Stimulated activated naive CD4-positive, alpha-beta T cell (primary cell): Measurements from ENCODE around the gene EEF1AKMT4.
"Not testable (repeated sequence)": the region's sequence is repeated elsewhere in the genome, so short reads cannot be mapped to it uniquely, and the experiment has no call there.

Experiments
- DNase-seq, 6 experiments: peaks; one replicate each; lab custom pipeline; 2025; lab: John Stamatoyannopoulos, UW

The EEF1AKMT4 gene

DNA sequence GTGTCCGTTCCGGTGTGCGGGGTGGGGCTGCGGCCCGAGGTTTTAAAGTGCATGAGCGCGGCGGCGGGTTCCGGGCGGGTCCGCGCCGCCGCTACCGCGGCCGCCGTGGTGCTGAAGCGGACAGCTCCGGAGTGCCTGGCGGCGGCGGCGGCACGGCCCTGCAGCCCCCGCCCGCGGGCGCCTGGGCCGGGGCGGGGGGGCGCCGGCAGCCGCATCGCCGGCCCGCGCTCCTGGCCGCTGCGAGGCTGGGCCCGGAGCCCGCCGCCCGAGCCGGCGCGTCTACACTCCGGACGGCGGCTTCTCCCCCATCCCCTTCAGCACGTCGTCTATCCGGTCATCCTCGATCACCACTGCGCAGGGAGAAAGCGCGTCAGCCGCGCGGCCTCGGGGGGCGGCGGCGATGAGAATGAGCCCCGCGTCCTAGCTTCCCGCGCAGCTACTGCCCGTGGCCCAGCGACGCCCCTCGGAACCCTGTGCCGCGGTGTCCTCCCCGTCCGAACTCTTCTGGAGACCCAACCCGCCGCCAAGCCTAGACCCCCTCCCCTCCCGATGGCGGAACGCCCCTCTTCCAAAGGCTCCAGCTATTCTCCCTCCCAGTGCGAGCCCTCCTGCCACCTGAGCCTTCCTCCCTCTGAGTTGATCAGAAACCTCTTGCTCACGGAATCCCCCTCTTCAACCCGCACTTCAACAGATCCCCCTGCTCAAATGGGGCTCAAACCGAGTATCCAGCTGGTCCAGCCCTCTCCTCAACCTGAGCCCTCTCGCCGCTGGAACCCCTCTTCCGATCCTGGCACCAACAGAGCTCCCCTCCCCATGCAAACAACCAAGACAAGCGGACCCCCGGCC is 10.6 kb downstream of the EEF1AKMT4 start:
- DNase-seq = peak in 3 of 6 experiments; percentile 13 to 34 (median 21)

DNA sequence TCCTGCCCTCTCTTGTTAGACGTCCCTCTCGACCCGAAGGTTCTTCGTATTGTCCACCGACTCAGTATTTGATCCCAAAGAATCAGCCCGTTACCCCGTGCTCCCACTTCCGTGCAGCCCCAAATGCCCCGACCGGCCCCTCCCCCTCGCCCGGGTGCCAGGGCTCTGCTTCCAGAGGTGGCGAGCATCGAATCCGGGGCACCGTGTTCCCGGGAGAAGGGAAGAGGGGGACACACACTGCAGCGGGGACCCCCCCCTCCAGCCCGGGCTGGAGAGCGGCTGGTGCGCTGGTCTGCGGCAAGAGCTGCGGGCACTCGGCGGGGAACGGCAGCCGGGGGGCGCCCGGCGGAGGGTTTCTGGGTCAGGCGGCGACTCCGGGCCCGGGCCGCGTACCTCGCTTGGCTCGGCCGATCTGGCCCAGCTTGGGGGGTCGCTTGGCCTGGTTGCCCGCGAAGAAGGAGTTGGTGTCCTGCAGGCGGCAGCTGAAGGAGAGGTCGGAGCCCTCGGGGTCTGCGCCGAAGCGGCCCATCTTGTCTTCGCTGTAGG is 11.3 kb downstream of the EEF1AKMT4 start:
- DNase-seq = no peak

DNA sequence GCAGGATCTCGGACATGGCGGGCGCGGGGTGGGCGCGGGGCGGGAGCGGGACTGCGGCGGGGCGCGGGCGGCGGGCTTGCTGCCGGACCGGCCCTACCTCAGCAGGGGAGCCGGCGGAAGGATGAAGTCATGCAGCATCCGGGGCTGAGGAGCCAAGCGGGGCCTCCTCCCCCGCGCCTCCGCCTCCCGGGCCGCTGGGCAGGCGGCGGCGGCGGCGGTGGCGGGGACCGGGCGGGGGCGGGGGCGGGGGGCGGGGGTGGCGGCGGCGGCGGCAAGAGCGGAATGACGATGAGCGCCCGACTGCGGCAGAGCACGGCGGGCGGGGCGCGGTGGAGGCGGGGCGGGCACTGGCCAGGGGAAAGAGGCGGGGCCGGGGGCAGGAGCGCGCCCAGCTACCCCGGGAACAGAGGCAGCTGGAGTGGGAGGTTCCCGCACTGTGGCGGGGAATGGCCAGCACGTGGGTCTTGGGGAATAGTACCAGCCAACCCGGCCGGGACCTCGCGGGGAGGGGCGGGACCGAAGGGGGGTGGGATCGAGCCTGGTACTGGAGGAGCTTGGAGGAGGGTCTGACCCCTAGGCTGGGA is 11.9 kb downstream of the EEF1AKMT4 start, which contains the start of gene CAMK2N2:
Gene CAMK2N2 (minus strand): TSS at position 284 of the 584 bp plus-strand sequence. CDS start 268 bp downstream, at position 16.
- peak in 3 of 6 experiments; percentile 15 to 45 (median 20) for DNase-seq

DNA sequence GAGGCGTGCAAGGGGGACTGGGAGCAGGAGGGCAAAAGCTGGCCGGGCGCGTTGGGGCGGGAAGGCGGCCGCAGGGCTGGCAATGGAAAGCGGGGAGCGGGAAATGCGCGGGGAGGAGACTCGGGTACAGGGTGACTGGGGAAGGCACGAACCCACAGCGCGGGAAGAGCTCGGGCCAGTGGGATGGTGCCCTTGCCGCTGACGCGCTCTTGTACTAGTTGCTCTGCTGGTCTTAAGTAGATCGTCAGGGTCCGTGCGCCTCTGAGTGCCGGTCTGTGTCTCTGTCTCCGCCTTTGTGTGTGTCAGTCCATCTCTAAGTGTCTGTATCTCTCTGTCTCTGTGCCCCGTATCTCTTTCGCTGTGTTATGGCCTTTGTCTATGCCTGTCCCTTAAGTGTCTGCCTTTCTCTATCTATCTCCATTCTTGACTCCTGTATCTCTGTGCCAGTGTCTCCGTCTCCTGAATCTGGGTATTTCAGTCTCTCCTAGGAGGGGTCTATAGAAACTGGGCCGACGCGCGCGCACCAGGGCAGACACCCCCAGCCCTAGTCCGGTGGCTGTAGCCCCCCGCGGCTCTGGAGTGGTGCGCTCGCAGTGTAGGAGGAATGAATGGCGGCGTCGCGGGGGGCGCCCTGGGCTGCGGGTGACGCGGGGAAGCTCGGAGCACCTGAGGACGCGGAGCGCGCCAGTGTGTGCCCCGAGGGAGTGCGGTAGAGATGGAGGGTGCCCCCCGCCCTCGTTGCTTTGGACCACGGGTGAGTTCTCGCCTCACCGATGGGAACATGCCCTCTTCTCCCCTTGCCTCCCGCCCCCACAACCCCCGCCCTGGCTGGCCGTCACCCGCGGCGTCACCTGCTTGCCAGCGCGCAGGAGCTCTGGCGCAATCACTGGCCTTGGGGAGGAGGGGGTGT is 12.6 kb downstream of the EEF1AKMT4 start:
- peak in 1 of 6 experiments; percentile 24 for DNase-seq

DNA sequence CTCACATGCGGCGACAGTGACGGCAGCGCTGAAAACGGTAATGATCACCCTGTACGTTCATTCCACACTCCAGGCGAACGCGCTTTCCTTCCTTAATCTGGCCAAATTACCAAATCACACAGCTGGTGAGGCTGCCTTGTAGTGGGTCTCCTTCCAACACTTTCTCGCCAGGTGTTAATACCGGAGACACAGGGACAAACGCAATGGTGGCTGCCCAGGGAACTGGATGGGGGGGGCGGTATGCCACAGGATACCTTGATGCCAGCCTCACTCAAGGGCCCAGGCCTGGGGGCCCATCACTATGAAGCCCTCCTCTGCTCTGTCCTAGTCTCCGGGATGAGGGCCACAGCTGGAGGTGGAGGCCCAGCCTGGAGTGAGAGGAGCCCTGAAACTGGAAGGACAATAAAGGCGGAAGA is 13.3 kb downstream of the EEF1AKMT4 start:
- DNase-seq = no peak

DNA sequence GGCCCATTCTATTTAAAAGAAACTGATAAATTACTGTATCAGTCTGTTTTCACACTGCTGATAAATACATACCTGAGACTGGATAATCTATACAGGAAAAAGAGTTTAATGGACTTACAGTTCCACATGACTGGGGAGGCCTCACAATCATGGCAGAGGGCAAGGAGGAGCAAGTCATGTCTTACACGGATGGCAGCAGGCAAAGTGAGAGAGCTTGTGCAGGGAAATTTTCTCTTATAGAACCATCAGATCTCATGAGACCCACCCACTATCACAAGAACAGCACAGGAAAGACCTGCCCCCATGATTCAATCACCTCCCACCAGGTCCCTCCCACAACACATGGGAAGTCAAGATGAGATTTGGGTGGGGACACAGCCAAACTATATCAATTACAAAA is 17.8 kb downstream of the EEF1AKMT4 start:
- not testable (repeated sequence) for DNase-seq

DNA sequence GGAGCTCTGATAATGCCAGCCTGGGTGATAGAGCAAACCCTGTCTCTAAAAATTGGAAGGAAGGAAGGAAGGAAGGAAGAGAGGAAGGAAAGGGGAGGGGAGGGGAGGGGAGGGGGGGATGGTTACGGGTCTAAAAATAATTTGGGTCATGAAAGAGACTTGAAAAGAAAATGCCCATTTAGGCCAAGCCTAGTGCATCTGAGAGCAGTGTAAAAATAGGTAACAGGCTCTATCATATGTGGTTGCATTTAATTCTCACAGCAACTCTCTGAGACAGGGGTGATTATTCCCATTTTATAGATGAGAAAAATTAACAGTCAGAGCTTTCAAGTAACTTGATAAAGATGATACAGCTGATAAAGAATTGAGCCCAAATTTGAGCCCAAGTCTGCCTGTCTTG is 22.8 kb downstream of the EEF1AKMT4 start:
- DNase-seq = no peak

DNA sequence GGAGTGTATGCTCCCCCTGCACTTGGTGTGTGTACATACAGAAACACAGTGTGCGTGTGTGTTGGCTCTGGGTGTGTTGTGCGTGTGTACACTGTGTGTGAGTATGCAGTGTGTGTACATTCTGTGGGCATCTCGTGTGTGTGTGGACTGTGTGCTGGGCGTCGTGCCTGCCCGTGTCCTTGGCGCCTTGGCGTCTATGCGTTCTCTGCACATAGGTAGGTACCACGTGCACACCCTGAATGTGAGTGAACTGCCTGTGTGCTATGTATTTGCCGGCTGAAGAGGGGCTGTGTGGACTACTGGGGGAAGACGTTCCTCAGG is 25.9 kb downstream of the EEF1AKMT4 start:
- no peak for DNase-seq

DNA sequence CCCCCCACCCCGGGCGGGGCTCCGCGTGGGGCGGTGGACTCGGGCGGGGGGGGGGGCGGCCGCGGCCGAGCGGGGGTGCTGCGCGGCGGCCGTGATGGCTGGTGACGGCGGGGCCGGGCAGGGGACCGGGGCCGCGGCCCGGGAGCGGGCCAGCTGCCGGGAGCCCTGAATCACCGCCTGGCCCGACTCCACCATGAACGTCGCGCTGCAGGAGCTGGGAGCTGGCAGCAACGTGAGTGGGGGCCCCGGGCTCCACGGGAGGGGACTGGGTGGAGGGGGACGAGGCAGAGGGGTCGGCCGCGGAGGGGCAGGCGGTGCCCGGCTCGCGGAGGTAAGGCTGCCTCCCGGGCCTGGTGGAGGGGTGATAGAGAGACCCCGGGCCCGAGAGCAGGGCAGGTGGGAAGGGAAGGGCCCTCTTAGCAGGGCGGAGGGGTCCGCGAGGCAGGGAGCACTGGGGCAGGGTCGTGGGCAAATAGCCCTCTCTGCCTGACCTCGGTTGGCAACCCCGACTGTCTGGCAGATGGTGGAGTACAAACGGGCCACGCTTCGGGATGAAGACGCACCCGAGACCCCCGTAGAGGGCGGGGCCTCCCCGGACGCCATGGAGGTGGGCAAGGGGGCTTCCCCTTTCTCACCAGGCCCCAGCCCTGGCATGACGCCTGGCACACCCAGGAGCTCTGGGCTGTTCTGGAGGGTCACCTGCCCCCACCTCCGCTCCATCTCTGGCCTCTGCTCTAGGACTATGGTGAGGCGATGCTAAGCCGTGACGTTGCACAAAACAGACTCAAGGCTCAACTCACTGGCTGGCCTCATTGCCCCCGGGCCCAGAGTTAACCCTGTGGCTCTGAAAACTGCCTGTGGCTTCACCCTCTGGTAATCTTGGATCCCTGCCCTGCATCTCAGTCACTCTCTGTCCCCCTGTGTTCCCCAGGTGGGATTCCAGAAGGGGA is 26.8 kb downstream of the EEF1AKMT4 start, which contains the start of gene ECE2:
Gene ECE2 (plus strand): TSS at position 62 of the 950 bp plus-strand sequence. CDS start 132 bp downstream, at position 194.
- DNase-seq = no peak

DNA sequence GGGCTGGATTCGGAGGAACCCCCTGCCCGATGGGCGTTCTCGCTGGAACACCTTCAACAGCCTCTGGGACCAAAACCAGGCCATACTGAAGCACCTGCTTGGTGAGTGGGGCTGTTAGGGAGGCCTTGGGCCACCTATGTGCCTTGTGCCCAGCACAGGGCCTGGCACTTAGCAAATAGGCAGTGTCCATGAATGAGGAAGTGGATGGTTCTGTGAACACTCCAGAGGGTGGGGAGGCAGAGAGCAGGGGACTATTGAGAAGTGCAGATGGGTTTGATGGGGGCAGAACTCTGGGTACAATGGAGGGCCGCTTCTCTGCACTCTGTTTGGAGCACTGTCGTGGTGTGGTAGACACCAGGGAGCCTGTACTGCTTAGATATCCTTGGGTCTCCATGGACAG is 27.9 kb downstream of the EEF1AKMT4 start:
- DNase-seq = no peak

DNA sequence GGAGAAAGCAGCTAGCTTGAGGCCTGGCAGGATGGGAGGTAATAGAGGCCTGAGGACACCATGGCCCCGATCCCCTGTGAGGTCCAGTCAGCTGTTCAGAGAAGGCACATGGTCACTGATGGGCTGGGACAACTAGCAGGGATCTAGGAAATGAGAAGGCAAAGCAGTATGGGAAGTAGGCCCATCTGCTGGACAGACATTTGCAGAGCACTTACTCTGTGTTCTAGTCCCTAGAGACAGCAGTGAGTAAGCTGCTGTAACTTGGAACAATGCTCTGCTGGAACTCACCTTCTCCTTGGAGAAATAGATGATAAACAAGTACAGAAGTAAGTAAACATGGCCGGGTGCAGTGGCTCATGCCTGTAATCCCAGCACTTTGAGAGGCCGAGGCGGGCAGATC is 33.5 kb downstream of the EEF1AKMT4 start:
- DNase-seq = no peak

DNA sequence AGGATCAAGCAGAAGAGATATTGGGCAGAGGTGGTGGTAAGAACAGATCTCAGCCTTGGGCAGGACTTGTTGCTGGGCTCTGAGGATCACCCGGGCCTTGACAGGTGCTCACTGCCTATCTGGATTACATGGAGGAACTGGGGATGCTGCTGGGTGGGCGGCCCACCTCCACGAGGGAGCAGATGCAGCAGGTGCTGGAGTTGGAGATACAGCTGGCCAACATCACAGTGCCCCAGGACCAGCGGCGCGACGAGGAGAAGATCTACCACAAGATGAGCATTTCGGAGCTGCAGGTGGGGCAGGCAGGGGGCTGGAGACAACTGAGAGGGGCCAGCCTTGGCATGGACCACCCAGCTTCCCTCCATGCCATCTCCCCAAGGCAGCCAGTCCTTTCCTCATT is 34.2 kb downstream of the EEF1AKMT4 start:
- DNase-seq = no peak

DNA sequence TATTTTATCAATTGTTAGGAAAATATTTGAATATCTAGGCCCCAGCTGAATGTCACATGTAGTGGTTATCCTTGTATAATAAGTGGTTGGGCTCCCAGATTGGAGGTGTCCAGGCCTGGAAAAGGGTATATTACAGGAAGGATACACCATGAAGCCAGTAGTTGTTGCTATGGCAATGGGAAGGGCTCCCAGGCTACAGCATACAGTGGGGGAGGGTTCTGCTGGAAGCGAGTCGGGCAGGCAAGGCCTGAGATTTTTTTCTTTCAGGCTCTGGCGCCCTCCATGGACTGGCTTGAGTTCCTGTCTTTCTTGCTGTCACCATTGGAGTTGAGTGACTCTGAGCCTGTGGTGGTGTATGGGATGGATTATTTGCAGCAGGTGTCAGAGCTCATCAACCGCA is 35.2 kb downstream of the EEF1AKMT4 start:
- DNase-seq = no peak

DNA sequence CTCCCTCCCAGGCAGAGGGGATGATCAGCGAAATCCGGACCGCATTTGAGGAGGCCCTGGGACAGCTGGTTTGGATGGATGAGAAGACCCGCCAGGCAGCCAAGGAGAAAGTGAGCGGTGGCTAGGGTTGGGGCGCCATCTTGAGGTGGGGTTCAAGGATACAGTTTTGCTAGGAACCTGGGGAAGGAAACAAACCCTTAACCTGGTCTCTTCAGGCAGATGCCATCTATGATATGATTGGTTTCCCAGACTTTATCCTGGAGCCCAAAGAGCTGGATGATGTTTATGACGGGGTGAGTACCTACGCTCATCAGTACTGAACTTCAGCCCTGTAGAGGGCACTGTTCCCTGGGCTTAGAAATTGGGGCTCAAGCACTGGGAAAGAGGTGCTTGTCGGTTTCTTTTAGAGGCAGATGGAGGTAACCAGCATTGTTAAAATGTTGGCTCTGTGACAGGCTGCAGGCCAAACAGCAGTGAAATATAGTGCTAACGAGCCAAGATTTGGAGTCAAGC is 40.0 kb downstream of the EEF1AKMT4 start:
- peak in 5 of 6 experiments; percentile 7 to 38 (median 20) for DNase-seq

DNA sequence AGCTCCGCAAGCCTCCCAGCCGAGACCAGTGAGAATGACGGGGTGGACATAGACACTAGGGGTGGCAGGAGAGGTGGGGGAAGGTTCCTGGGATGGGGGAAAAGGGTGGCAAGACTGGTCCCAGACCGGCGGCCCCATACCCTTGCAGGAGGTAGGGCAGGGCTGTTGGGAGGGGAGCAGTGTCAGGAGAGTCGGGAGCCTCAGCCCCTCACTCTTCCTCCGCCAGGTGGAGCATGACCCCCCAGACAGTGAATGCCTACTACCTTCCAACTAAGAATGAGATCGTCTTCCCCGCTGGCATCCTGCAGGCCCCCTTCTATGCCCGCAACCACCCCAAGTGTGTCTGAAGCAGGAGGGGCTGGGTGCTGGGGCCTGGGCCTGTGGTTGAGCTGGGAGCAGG is 40.9 kb downstream of the EEF1AKMT4 start:
- DNase-seq = no peak

DNA sequence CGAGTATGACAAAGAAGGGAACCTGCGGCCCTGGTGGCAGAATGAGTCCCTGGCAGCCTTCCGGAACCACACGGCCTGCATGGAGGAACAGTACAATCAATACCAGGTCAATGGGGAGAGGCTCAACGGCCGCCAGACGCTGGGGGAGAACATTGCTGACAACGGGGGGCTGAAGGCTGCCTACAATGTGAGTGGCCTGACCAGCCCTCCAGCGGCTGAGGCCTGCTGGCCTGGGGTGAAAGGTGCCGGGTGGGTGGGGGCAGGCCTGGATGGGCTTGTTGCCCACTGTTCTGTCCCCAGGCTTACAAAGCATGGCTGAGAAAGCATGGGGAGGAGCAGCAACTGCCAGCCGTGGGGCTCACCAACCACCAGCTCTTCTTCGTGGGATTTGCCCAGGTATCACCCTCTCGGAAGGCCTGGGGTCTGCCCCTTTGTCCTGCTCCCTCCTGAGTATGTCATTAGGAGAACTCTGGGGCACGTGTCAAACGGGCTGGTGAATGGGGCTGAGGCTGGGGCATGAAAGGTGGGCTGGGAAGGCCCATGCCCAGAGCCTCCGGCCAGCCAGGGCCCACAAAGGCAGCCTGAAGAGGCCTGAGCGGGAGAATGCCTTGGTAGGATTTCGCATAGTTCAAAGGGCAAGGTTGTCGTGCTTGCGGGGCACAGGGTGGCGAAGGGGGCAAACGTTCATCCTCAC is 41.7 kb downstream of the EEF1AKMT4 start:
- no peak for DNase-seq

DNA sequence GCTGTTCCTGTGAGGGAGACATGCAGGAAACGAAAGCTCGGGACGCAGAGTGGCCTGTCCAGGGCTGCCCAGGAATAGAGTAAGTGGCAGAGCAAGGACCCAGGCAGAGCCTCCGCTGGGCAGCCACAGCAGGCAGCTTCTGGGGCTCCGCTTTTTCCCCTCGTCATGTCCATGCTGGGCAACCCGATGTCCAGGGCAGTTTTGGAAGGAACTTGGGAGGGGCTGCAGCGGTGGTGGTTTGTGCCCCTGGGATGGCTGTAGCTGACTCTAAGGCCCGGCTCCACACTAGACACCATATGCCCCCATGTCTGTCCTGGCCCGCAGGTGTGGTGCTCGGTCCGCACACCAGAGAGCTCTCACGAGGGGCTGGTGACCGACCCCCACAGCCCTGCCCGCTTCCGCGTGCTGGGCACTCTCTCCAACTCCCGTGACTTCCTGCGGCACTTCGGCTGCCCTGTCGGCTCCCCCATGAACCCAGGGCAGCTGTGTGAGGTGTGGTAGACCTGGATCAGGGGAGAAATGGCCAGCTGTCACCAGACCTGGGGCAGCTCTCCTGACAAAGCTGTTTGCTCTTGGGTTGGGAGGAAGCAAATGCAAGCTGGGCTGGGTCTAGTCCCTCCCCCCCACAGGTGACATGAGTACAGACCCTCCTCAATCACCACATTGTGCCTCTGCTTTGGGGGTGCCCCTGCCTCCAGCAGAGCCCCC is 42.4 kb downstream of the EEF1AKMT4 start:
- DNase-seq = no peak

DNA sequence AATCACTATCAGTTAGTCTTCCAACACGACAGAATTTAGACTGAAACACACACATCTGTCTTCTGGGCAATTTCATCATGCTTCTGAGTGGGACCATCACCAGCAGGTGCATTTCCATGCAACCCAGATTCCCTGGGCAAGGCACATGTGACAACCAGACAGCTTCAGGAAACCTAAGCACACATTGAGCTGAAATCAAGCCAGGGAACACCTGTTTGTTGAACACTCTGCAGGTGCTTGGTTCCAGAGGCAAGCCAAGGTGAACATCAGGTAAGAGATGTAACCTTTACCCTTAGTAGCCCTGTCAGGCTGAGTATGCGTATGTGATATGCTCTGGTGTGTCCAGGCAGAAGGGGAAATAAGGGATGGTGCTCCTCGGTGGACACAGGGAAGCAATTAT is 46.3 kb downstream of the EEF1AKMT4 start:
- no peak for DNase-seq

DNA sequence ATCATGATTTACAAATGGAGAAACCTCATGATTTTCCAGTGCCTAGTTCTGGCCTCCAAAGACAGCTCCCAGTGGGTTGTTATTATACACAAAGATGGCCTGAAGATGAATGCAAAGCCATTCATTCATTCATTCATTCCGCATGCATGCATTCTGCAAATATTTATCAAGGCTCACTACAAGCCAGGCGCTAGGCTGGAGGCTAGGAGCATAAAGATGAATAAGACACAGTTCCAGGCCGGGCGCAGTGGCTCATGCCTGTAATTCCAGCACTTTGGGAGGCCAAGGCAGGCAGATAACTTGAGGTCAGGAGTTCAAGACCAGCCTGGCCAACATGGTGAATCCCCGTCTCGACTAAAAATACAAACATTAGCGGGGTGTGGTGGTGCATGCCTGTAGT is 47.1 kb downstream of the EEF1AKMT4 start:
- DNase-seq = no peak
